Endothelial cell of umbilical vein (primary cell): ENCODE data around the gene HTR2C.

Experiments used
- EZH2 ChIP-seq: IDR thresholded peaks from 2 replicates; pipeline ENCODE4 v1.6.1; 2012; ENCODE audit warnings: borderline replicate concordance, low read depth, mild to moderate bottlenecking, moderate library complexity, low read length, inconsistent platforms; ENCODE audit not compliant: severe bottlenecking
- FOS ChIP-seq: IDR thresholded peaks from 2 replicates; pipeline ENCODE4 v1.6.1; 2011; ENCODE audit warnings: mild to moderate bottlenecking, low read length, moderate library complexity, borderline replicate concordance; ENCODE audit not compliant: insufficient read depth
- MYC ChIP-seq: IDR thresholded peaks from one replicate; pipeline ENCODE4 v1.6.1; 2011; ENCODE audit warnings: mild to moderate bottlenecking, low read depth, low read length
- POLR2A ChIP-seq: IDR thresholded peaks from 2 replicates; pipeline ENCODE4 v1.6.1; 2012; ENCODE audit warnings: low read depth, mild to moderate bottlenecking, control low read depth, low read length
- POLR2AphosphoS5 ChIP-seq: IDR thresholded peaks from 2 replicates; pipeline ENCODE4 v1.6.1; 2012; ENCODE audit warnings: low read depth, mild to moderate bottlenecking, control low read depth, low read length, moderate library complexity; ENCODE audit not compliant: insufficient read depth
- TF ChIP-seq, protein P1 (sequence below), 2 donors: IDR thresholded peaks; 1 replicate in 1 of 2; 2 replicates in 1 of 2; pipeline ENCODE4 v1.5.1; 2011; ENCODE audit warnings: low read length in 2 of 2, mild to moderate bottlenecking in 2 of 2, moderate library complexity in 2 of 2, control low read depth in 1 of 2, inconsistent platforms in 1 of 2, low read depth in 1 of 2; ENCODE audit not compliant: insufficient read depth in 1 of 2; ENCODE audit errors: extremely low read depth in 1 of 2
- TF ChIP-seq, protein P2 (sequence below): IDR thresholded peaks from 2 replicates; pipeline ENCODE4 v1.6.1; 2011; ENCODE audit not compliant: insufficient read depth, insufficient read length

DNA sequence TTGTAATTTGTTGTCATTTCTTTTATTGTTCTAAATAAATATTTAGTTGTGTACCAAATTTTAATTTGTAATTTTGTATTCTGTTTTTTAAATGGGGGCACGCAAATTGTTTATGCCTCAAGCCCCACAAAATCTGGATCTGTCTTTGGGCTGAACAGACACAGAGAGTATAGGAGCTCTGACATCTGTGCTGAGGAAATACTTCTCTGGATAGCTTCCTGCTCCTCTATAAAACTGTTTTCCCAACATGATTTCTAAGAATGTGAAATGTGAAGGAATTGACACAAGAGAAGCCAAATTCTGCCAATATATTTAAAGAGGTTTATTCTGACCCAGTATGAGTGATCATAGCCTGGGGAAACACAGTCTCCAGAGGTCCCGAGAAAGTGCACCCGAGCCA is 340.5 kb downstream of the HTR2C start:
- TF ChIP-seq, protein P1, sequence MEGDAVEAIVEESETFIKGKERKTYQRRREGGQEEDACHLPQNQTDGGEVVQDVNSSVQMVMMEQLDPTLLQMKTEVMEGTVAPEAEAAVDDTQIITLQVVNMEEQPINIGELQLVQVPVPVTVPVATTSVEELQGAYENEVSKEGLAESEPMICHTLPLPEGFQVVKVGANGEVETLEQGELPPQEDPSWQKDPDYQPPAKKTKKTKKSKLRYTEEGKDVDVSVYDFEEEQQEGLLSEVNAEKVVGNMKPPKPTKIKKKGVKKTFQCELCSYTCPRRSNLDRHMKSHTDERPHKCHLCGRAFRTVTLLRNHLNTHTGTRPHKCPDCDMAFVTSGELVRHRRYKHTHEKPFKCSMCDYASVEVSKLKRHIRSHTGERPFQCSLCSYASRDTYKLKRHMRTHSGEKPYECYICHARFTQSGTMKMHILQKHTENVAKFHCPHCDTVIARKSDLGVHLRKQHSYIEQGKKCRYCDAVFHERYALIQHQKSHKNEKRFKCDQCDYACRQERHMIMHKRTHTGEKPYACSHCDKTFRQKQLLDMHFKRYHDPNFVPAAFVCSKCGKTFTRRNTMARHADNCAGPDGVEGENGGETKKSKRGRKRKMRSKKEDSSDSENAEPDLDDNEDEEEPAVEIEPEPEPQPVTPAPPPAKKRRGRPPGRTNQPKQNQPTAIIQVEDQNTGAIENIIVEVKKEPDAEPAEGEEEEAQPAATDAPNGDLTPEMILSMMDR (IDR thresholded peaks at IDR 0.05; ENCODE audit: extremely low read depth in 1 of 2, insufficient read depth in 1 of 2, low read depth in 1 of 2, low read length in 2 of 2) = no peak
- TF ChIP-seq EZH2 (no peak), POLR2A (no peak), FOS (no peak), POLR2AphosphoS5 (no peak), MYC (no peak)
- TF ChIP-seq, protein P2, sequence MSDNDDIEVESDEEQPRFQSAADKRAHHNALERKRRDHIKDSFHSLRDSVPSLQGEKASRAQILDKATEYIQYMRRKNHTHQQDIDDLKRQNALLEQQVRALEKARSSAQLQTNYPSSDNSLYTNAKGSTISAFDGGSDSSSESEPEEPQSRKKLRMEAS = no peak
